ENCODE measurements around the gene TPPP3.

Gene TPPP3

DNA sequence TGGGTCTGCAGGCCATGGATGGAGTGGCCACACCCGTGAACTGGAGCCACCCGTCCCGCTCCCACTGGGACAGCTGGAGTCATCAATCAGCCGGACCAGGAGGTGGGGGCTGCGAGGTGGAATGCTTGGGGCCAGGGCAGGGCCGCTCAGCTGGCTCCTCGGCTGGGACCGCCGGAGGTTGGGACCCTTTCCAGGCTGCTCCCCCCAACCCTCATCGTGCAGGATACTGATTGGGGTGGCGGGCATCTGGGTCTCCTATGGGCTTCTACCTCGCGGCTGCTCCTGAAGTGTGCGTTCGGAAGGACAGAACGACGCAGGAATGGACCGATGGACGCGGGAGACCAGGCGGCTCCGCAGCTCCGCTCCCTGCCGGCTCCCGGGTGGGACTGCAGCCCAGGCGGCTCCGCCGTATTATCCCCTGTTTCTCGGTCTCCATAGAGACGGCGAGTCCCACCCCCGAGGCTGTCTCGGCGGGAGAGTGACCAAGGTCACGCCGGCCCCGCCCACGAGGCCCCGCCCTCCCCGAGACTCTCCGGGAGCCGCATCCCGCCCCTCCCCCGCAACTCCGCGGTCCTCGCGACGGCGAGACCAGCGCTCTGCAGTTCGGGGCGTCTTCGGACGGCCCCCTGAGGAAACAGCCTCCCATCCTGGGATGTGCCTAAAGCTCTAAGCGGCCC lies at the start of gene TPPP3:
Gene TPPP3, minus strand, starts transcription at position 388 of the 677 bp plus-strand sequence. CDS start 2,387 bp downstream, outside the sequence.
- Histone ChIP-seq H3K79me2 (ENCODE audit: low read length) (no peaks in the 10 kb centered on the region), H3K36me3 (replicated peaks; ENCODE audit: insufficient read depth, low read length) (no peaks in the 10 kb centered on the region), H3K9me2 (replicated peaks; ENCODE audit: insufficient read depth, low read length) (no peaks in the 10 kb centered on the region), H3F3A (ENCODE audit: insufficient read depth, low read length) (no peaks in the 10 kb centered on the region), H2AFZ (ENCODE audit: low read length) (no peak within 1 kb of the TSS), H3K4me2 (ENCODE audit: low read depth, low read length) (peak within 1 kb of the TSS; percentile 49; the same call in 1 of the 2 replicates), H4K20me1 (ENCODE audit: insufficient read depth, low read length) (no peaks in the 10 kb centered on the region), H3K27ac (ENCODE audit: low read length) (no peak within 1 kb of the TSS), H3K9ac (ENCODE audit: low read length) (no peak within 1 kb of the TSS), H3K27me3 (replicated peaks; ENCODE audit: insufficient read depth, low read length) (peaks cover 36% of the 10 kb centered on the region), H3K4me3 (ENCODE audit: low read length) (no peak within 1 kb of the TSS), H3K4me1 (ENCODE audit: low read length) (no peaks in the 10 kb centered on the region), H3K9me3 (replicated peaks; ENCODE audit: insufficient read depth, low read length) (no peaks in the 10 kb centered on the region)
- TF ChIP-seq EZH2phosphoT487 (IDR thresholded peaks at IDR 0.05; ENCODE audit: low read length) (no peak), EZH2 (optimal IDR thresholded peaks at IDR 0.05; ENCODE audit: low read depth, low read length) (no peak)
- TF ChIP-seq, protein P1, sequence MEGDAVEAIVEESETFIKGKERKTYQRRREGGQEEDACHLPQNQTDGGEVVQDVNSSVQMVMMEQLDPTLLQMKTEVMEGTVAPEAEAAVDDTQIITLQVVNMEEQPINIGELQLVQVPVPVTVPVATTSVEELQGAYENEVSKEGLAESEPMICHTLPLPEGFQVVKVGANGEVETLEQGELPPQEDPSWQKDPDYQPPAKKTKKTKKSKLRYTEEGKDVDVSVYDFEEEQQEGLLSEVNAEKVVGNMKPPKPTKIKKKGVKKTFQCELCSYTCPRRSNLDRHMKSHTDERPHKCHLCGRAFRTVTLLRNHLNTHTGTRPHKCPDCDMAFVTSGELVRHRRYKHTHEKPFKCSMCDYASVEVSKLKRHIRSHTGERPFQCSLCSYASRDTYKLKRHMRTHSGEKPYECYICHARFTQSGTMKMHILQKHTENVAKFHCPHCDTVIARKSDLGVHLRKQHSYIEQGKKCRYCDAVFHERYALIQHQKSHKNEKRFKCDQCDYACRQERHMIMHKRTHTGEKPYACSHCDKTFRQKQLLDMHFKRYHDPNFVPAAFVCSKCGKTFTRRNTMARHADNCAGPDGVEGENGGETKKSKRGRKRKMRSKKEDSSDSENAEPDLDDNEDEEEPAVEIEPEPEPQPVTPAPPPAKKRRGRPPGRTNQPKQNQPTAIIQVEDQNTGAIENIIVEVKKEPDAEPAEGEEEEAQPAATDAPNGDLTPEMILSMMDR (IDR thresholded peaks at IDR 0.05; ENCODE audit: low read length): no peak
- no peak for DNase-seq

GRCh38 chr16:67442581-67443255 lies 49.4 kb upstream of the TPPP3 start:
- Histone ChIP-seq H3K9me2 (replicated peaks; ENCODE audit: insufficient read depth, low read length) (no peaks in the 10 kb centered on the region), H3K4me3 (ENCODE audit: low read length) (no peak overlapping the region), H3K27me3 (replicated peaks; ENCODE audit: insufficient read depth, low read length) (no peaks in the 10 kb centered on the region), H3K4me2 (ENCODE audit: low read depth, low read length) (no peak overlapping the region), H3K9me3 (replicated peaks; ENCODE audit: insufficient read depth, low read length) (no peaks in the 10 kb centered on the region), H3K4me1 (ENCODE audit: low read length) (no peaks in the 10 kb centered on the region), H4K20me1 (ENCODE audit: insufficient read depth, low read length) (0 out of 2 replicates have a peak, but pooled peaks cover 2% of the 10 kb centered on the region), H3K9ac (ENCODE audit: low read length) (no peak overlapping the region), H3K79me2 (ENCODE audit: low read length) (peaks cover 22% of the 10 kb centered on the region), H3F3A (ENCODE audit: insufficient read depth, low read length) (no peaks in the 10 kb centered on the region), H3K36me3 (replicated peaks; ENCODE audit: insufficient read depth, low read length) (no peaks in the 10 kb centered on the region), H2AFZ (ENCODE audit: low read length) (no peak overlapping the region), H3K27ac (ENCODE audit: low read length) (no peak overlapping the region)
- TF ChIP-seq EZH2 (optimal IDR thresholded peaks at IDR 0.05; ENCODE audit: low read depth, low read length) (no peak), EZH2phosphoT487 (IDR thresholded peaks at IDR 0.05; ENCODE audit: low read length) (no peak)
- TF ChIP-seq, protein P1 (IDR thresholded peaks at IDR 0.05; ENCODE audit: low read length): no peak
- no peak for DNase-seq

DNA sequence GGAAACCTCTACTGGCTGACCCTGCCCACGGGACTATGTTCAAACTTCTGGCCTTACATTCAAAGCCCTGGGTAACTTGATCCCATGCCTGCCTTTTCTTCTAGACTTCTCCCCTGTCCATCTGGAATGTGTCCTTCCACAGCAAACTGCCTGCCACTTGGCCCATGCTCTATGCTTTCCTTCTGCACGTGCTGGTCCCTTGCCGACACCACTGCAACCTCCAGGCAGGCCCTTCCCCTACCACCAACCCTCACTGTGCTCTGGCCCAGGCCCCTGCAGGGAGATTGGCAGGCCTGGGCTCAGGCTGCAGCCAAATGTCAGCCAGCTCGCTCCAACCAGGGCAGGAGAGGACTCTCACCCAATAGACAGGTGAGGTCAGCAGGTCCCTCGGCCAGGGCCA lies 48.6 kb upstream of the TPPP3 start:
- Histone ChIP-seq H3K9ac (ENCODE audit: low read length) (no peak overlapping the region), H3K4me1 (ENCODE audit: low read length) (no peaks in the 10 kb centered on the region), H3F3A (ENCODE audit: insufficient read depth, low read length) (no peaks in the 10 kb centered on the region), H3K4me2 (ENCODE audit: low read depth, low read length) (no peak overlapping the region), H3K9me3 (replicated peaks; ENCODE audit: insufficient read depth, low read length) (no peaks in the 10 kb centered on the region), H3K9me2 (replicated peaks; ENCODE audit: insufficient read depth, low read length) (no peaks in the 10 kb centered on the region), H2AFZ (ENCODE audit: low read length) (no peak overlapping the region), H3K36me3 (replicated peaks; ENCODE audit: insufficient read depth, low read length) (no peaks in the 10 kb centered on the region), H3K27ac (ENCODE audit: low read length) (no peak overlapping the region), H3K27me3 (replicated peaks; ENCODE audit: insufficient read depth, low read length) (no peaks in the 10 kb centered on the region), H3K79me2 (ENCODE audit: low read length) (peaks cover 13% of the 10 kb centered on the region), H3K4me3 (ENCODE audit: low read length) (no peak overlapping the region), H4K20me1 (ENCODE audit: insufficient read depth, low read length) (0 out of 2 replicates have a peak, but pooled peaks cover 2% of the 10 kb centered on the region)
- DNase-seq: no peak
- no peak for TF ChIP-seq EZH2 (optimal IDR thresholded peaks at IDR 0.05; ENCODE audit: low read depth, low read length)
- no peak for TF ChIP-seq EZH2phosphoT487 (IDR thresholded peaks at IDR 0.05; ENCODE audit: low read length)
- TF ChIP-seq, protein P1 (IDR thresholded peaks at IDR 0.05; ENCODE audit: low read length): no peak

All from MM.1S (cell line).